ENCODE results near the gene HSPA12B. TPM values are rescaled to one million over a fixed set of nuclear protein-coding genes. Genes with fewer than 3 reads are reported as not detected.

Gene HSPA12B
- total and polyA plus RNA-seq, 2 of the 4 experiments (the other 2 are of a cell fraction), result not detected

DNA sequence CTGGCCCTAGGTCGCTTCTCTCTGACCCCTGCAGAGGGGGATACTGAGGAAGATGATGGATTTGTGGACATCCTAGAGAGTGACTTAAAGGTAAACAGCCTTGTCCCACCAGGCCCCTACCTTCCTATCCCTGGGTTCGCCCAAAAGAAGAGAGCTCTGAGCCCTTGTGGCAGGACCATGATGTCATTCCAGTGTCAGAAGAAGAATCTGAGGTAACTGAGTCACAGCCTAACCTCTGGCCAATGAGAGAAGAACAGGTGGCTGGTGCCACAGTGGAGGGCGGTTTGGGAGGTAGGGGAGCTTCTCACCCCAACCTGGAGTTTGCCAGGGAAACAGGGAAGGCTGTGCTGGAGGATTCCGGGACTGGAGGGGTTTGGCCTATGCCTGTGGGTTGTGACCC is 68.8 kb downstream of the HSPA12B start:
- H3K14ac ChIP-seq (replicated peaks; ENCODE audit: low read depth, low read length), result no peak overlapping the region
- no peak overlapping the region for H4K8ac ChIP-seq (ENCODE audit: low read depth in 2 of 2, low read length in 2 of 2)
- in situ Hi-C loops (cut with MboI; ENCODE audit: low sequenced_read_pairs) (no loop called here), intact Hi-C loops (cut with micrococcal nuclease) (no loop called here), dilution Hi-C loops (cut with HindIII; ENCODE audit: low sequenced_read_pairs, unreplicated experiment) (no loop called here)
- peaks cover 72% of the 10 kb centered on the region for H3K36me3 ChIP-seq (ENCODE audit: control insufficient read depth, insufficient read depth, low read length)
- no peak overlapping the region for H2BK20ac ChIP-seq (ENCODE audit: low read depth, low read length)
- no peak overlapping the region for H2BK5ac ChIP-seq (ENCODE audit: low read depth, low read length, poor library complexity, severe bottlenecking)
- no peaks in the 10 kb centered on the region for H4K20me1 ChIP-seq (ENCODE audit: insufficient read depth, low read length)
- WGBS, 2 experiments (ENCODE audit: extremely low coverage in 2 of 2, insufficient read length in 1 of 2), result no CpG with 5 or more reads among the region's 4 CpGs
- H3K18ac ChIP-seq (ENCODE audit: low read depth, low read length), result no peak overlapping the region
- no peak overlapping the region for H2BK120ac ChIP-seq (ENCODE audit: low read depth, low read length)
- peaks cover 35% of the 10 kb centered on the region for H3K4me1 ChIP-seq (ENCODE audit: control insufficient read depth, insufficient read depth, low read length)
- ATAC-seq (ENCODE audit: low read depth) (no peak), DNase-seq (no peak)
- H4K91ac ChIP-seq (ENCODE audit: insufficient read depth, low read depth, low read length), result no peak overlapping the region
- CTCF ChIA-PET, result no interaction called here
- peaks cover 36% of the 10 kb centered on the region for H3K9me1 ChIP-seq (ENCODE audit: insufficient read depth, low read length)
- H2AFZ ChIP-seq (replicated peaks; ENCODE audit: low read length, poor library complexity), result no peak overlapping the region
- no peak overlapping the region for H3K4me3 ChIP-seq (ENCODE audit: insufficient read depth, low read depth, low read length)
- H3K4ac ChIP-seq (ENCODE audit: low read depth, low read length), result no peak overlapping the region
- no peak overlapping the region for H3K4me2 ChIP-seq (ENCODE audit: low read depth, low read length)
- no peak overlapping the region for H3K56ac ChIP-seq (ENCODE audit: extremely low read depth, insufficient read depth, low read length)
- H3K9ac ChIP-seq (ENCODE audit: low read depth, low read length), result no peak overlapping the region
- H2AK5ac ChIP-seq (ENCODE audit: low read depth, low read length), result 0 out of 2 replicates have a peak overlapping the region, but pooled peaks have one; percentile 6
- H3K27me3 ChIP-seq (ENCODE audit: control insufficient read depth, insufficient read depth, low read length), result no peaks in the 10 kb centered on the region
- H3K9me3 ChIP-seq (ENCODE audit: control insufficient read depth, insufficient read depth, low read length), result no peaks in the 10 kb centered on the region
- TF ChIP-seq RCOR1 (IDR thresholded peaks at IDR 0.05; ENCODE audit: insufficient replicate concordance, low read length) (no peak), MAZ (IDR thresholded peaks at IDR 0.05; ENCODE audit: borderline replicate concordance, low read depth, low read length) (no peak), SMC3 (IDR thresholded peaks at IDR 0.05; ENCODE audit: low read depth, low read length) (no peak), RAD21 (IDR thresholded peaks at IDR 0.05; ENCODE audit: low read length) (no peak), CEBPB (IDR thresholded peaks at IDR 0.05; ENCODE audit: low read depth, low read length) (no peak), NFE2L2 (IDR thresholded peaks at IDR 0.05; ENCODE audit: low read depth, low read length) (no peak), POLR2A (IDR thresholded peaks at IDR 0.05; ENCODE audit: low read depth, low read length) (no peak), FOS (IDR thresholded peaks at IDR 0.05; ENCODE audit: low read depth, low read length) (no peak), CTCF (conservative IDR thresholded peaks at IDR 0.05; ENCODE audit: low read depth, low read length) (no peak), MAFK (IDR thresholded peaks at IDR 0.05; ENCODE audit: low read depth, low read length) (no peak), MXI1 (IDR thresholded peaks at IDR 0.05; ENCODE audit: borderline replicate concordance, low read depth, low read length) (no peak), BHLHE40 (IDR thresholded peaks at IDR 0.05; ENCODE audit: low read depth, low read length) (no peak), RFX5 (IDR thresholded peaks at IDR 0.05; ENCODE audit: low read depth, low read length) (no peak)
- TF ChIP-seq, protein P1, sequence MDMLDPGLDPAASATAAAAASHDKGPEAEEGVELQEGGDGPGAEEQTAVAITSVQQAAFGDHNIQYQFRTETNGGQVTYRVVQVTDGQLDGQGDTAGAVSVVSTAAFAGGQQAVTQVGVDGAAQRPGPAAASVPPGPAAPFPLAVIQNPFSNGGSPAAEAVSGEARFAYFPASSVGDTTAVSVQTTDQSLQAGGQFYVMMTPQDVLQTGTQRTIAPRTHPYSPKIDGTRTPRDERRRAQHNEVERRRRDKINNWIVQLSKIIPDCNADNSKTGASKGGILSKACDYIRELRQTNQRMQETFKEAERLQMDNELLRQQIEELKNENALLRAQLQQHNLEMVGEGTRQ (IDR thresholded peaks at IDR 0.05; ENCODE audit: low read depth, low read length), result no peak
- TF ChIP-seq, protein P2, sequence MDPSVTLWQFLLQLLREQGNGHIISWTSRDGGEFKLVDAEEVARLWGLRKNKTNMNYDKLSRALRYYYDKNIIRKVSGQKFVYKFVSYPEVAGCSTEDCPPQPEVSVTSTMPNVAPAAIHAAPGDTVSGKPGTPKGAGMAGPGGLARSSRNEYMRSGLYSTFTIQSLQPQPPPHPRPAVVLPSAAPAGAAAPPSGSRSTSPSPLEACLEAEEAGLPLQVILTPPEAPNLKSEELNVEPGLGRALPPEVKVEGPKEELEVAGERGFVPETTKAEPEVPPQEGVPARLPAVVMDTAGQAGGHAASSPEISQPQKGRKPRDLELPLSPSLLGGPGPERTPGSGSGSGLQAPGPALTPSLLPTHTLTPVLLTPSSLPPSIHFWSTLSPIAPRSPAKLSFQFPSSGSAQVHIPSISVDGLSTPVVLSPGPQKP (IDR thresholded peaks at IDR 0.05; ENCODE audit: borderline replicate concordance, low read depth, low read length), result no peak
- no TSS peak for BruUV-seq (replicated peaks)
- H2BK15ac ChIP-seq (ENCODE audit: low read depth, low read length), result no peak overlapping the region
- H3K27ac ChIP-seq (ENCODE audit: insufficient read depth, low read length), result no peak overlapping the region
- H3K79me1 ChIP-seq (ENCODE audit: low read depth in 1 of 2, low read length in 2 of 2), result peaks cover 43 to 95% of the 10 kb centered on the region in 2 experiments
- no peak overlapping the region for H3K23ac ChIP-seq (ENCODE audit: low read depth, low read length)
- no peak overlapping the region for H4K5ac ChIP-seq (ENCODE audit: low read depth, low read length)
- H2AK9ac ChIP-seq (replicated peaks; ENCODE audit: low read depth, low read length, poor library complexity), result peak overlapping the region; percentile 48
- POLR2A ChIA-PET (ENCODE audit: unreplicated experiment), result no interaction called here

Data from IMR-90 (cell line).